Activated effector memory CD4-positive, alpha-beta T cell treated with Interleukin-2 at 50 U/mL for 16 hours (primary cell): Measurements from ENCODE around the gene CPLX3.

Source experiments
- DNase-seq: peaks from one replicate; pipeline ENCODE4 v3.0.0-alpha.2; 2020

The CPLX3 gene

DNA sequence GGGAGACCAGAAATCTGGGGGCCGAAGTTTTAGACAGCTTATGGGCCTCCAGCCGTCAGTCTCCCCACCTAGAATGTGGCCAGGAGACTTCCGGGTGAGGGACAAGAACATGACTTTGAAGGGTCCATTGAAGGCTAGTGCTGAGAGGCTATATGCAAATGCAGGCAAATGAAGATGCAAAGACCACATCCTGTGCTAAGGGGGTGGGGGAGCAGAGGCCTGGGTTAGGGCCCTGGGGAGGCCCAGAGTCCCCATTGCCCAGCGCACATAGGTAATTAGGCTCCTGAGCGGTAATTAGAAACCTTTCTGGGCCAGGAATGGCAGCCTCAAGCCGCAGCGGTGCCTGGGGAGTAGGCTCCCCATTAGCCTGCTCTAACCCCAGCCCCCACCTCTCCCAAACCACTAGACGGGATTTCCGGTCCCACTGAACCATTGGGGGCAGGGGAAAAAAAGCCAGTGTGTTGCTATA is 37.7 kb upstream of the CPLX3 start:
- DNase-seq: peak; percentile 54

DNA sequence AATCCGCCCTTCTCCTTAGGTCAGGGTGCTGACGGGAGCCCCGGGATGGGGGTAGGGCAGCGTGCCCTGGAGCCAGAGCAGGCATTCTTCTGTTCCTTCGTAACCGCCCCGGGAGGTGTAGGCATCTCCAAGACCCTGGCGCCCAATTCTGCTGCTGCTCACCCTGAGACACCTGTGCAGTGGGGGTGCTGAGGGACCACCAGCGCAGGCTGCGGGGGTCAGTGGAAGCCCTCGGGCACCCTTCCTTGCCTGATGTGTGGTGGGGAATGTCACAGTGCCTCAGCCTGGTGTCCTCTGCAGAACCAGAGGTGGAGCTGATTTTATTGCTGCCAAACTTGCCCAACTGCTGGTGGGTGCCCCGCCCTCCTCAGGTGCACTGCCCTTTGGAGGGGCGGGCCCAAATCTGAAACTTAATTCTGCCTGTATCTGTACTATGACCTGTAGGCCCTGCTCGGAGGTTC is 37.2 kb upstream of the CPLX3 start:
- no peak for DNase-seq

DNA sequence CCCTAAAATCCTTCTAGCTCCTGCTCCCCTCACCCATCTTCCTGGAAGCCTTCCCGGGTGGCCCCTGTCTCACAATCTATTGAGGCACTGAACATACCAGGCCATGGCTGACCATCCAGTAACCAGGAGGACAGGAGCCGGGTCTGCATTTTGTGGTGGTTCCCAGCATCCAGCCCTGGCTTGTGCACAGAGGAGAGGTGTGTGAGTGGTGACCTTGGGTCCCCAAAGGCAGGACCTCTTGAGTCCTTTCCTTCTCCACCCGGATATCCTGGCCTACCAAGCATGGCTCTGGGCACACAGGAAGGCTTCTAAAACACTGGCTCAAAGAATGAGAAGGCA is 36.7 kb upstream of the CPLX3 start:
- DNase-seq: no peak

DNA sequence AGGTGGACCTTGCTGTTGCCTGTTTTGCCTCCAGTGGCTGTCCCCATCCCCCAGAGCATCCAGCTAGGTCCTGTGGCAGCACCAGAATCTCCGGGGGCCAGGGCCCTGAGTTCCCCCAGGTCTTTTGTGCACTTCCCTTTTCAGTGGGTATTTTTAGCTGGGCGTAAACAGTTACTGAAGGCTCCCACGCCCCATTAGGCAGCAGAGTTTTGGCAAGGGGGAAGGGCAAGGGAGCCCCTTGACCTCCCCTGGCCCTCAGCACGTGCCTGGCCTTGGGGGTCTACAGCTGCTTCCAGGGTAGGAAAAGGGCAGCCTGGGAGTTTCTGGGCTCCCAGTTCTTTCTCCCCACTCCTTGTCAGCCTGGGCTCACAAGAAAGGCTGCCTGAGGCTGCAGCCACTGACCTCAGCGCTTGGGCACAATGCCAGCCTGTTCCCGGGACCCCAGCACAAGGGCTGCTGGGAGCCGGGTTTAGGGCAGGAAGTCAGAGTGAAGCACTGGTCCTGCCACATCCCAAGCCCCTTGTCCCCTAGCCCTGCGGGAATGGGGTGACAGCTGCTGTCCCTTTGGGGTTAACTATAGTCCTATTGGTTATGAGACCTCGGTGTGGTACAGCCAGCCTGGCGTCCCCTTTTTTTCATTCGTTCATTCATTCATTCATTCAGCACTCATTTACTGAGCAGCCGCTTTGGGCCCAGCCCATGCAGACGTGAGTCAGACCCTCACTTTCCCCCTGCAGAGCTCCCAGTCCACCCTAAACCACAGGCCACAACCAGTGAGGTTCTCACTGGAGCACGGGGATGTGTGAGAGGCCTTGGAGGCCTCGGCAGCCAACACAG is 36.1 kb upstream of the CPLX3 start:
- no peak for DNase-seq

DNA sequence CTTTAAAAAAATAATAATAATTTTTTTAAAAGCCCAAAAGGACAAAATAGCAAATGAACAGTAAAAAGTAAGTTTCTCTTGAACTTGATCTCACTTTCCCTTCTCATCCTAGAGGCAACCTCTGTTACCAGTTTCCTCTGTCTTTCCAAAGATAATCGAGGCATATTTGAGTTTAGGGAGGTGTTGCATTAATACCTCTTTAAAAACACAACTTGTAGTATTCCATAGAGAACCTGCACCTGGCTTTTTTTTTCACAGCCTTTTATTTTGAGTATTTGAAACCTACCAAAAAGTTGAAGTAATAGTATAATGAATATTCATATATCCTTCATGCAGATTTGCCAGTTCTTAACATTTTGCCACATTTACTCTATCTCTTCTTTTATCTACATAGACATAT is 35.4 kb upstream of the CPLX3 start:
- DNase-seq: no peak

DNA sequence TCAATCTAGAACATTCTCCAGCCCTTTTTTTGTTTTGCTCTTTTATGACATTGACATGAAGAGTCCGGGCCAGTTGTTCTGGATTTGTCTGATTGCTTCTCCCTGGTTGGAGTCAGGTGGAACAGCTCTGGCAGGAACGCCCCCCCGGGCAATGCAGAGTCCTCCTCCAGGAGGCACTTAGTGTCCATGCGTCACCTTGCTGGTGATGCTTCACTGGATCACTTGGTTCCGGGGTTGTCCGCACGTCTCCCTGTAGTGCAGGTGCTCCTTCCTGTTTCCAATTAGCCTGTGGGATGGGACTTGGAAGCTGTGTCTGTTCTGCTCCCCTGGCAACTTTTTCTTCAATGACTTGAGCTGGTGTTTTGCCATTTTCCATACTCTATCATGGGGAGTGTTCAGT is 34.8 kb upstream of the CPLX3 start:
- DNase-seq: no peak

DNA sequence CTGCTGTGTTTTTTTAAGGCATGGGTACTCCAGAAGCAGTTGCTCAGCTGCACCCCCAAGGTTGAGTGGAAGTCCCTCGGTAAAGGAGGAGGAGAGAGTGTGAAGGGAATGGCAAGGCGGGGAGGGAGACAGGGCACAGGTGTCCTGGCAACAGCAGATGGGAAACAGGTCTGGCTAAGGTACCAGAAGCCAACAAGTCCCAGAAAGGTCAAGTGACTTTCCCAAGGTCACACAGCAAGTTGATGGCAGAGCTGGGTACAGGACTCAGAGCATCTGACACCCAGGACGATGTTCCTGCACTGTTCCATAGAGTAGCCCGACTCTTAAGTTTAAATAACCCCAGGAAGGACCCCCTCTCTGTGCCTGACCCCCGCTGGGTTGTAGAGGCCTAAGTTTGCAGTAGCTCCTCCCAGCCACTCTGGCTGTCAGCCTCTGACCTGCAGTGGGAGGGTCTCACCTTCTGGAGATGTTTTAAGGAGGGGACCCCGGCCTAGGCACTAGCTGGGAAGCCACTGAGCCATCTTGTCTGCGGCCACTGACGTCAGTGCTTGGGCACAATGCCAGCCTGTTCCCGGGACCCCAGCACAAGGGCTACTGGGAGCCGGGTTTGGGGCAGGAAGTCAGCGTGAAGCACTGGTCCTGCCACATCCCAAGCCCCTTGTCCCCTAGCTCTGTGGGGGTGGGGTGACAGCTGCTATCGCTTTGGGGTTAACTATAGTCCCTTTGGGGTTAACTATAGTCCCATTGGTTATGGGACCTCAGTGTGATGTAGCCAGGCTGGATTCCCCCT is 34.0 kb upstream of the CPLX3 start:
- DNase-seq: no peak

DNA sequence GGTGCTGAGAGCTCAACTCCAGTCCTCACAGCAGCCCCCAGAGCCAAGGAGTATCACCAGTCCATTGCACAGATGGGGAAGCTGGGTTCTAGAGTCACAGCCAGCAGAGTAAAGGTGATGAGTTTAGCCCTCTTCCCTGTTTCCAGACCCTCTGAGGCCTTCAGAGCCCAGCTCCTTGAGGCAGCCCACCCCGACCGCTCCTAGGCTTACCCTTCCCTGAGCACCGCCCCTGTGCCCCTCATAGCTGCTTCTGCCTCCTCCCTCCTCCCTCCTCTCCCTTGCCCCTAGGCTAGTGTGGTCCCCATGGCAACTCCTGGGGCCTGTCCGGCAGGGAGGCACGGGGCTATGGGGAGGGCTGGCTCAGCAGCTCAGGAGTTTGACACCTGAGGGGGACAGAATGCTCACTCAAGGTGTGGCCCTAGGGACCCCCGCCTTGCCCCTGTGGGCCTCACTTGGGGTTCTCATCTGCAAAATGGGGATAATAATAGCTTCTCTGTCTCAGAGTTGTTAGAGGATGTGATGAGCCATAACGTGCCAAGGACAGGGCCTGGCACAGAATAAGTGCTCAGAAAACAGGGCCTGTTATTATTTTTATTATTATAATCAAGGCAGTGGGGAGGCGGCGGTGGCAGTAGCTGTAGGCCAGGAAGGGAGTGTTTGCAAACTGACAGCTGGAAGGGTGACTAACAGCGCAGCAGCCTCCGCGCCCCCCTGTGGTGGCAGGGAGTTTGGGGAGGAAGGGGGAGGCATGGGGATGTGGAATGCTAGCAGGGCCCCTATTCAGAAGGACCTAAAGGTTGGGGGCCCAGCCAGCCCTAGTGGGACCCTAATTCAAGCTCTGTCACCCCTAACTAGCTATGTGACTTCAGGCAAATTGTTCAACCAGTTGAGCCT is 33.0 kb upstream of the CPLX3 start:
- DNase-seq: peak; percentile 67

DNA sequence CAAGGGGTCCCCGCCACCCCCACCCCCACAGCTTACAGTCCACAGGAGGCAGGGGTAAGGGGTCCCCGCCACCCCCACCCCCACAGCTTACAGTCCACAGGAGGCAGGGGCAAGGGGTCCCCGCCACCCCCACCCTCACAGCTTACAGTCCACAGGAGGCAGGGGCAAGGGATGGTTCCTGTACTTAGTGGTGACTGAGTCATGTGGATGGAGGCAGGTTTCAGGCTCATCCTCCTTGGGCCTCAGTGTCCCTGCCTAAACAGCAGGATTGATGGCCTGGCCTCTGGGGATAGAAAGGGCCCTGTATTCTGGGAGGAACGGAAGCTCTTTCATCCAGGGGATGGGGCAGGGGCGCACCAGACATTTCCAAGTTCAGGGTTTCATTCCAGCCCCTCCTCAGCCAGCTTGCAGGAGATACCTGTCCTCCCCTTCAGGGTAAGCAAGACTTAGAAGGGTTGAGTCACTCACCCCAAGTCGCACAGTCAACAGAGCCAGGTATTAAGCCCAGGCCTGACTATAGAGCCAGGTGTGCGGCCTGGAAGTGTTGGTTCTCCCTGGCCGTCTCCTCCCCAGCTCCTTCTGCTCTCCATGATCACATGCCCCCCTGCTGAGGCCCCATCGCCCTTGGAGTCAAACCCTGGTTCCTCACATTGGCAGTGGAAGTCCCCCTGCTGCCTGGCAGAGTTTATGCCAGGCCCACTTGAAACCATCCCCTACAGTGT is 32.0 kb upstream of the CPLX3 start:
- DNase-seq: no peak

DNA sequence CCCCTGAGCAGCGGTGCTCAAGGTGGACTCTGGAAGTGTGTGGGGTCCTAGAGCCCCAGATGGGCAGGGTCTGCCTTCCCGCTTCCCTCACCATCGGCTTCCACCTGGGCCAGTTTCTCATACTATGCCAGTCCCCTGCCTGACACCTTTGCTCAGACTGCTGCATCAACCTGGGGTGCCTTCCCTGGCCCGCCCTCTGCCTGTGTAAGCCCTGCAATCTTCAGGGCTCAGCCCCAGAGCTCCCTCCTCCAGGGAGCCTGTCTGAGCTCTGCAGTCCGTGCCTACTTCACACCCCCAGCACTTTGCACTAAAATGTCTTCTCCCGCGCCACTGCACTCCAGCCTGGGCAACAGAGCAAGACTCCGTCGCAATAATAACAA is 31.5 kb upstream of the CPLX3 start:
- DNase-seq: no peak

DNA sequence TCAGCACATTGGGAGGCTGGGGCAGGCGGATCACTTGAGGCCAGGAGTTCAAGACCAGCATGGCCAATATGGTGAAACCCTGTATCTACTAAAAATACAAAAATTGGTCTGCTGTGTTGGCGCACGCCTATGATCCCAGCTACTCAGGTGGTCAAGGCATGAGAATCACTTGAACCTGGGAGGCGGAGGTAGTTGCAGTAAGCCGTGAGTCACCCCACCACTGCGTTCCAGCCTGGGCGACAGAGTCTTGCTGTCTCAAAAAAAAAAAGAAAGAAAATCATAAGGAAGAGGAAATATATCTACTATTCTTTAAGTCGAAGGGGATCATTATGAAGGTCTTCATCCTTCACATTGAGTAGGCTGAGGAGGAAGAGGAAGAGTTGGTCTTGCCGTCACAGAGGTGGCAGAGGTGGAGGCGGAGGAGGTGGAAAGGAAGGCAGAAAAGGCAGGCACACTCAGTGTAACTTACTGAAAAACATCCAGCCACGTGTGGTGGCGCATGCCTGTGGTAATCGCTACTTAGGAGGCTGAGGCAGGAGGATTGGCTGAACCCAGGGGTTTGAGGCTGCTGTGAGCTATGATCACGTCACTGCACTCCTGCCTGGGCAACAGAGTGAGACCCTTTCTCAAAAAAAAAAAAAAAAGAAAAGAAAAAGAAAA is 30.3 kb upstream of the CPLX3 start:
- DNase-seq: no peak

DNA sequence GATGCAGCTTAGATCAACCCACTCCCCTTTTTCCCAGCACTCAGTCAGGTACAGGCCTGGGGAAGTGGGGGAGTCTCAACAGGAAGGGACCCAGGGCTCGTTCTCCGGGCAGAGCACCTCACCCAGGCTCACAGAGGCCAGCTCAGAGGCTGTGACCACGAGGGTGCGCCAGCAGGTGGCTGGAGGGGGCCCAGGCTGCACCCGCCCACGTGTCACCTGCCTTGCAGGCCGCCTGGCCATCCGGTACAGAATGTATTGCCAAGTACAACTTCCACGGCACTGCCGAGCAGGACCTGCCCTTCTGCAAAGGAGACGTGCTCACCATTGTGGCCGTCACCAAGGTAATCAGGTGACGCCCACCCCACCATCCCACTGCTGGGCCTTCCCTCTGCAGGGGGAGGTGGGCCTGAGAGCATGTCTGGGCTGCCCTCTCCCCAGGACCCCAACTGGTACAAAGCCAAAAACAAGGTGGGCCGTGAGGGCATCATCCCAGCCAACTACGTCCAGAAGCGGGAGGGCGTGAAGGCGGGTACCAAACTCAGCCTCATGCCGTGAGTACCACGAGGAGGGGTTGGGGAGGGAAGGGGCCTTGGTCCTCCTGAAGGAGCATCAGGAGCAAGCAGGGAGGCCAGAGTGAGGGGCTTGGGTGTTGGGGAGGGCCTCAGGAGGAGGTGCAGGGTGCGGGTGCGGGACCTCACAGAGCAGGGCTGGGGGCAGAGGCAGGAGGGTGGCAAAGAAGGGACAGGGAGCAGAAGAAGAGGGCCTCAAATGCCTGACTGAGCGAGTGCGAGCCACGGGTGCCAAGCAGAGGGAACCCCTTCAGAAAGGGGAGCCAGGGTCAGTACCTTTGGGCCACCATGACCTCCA is 27.8 kb upstream of the CPLX3 start:
- DNase-seq: no peak

DNA sequence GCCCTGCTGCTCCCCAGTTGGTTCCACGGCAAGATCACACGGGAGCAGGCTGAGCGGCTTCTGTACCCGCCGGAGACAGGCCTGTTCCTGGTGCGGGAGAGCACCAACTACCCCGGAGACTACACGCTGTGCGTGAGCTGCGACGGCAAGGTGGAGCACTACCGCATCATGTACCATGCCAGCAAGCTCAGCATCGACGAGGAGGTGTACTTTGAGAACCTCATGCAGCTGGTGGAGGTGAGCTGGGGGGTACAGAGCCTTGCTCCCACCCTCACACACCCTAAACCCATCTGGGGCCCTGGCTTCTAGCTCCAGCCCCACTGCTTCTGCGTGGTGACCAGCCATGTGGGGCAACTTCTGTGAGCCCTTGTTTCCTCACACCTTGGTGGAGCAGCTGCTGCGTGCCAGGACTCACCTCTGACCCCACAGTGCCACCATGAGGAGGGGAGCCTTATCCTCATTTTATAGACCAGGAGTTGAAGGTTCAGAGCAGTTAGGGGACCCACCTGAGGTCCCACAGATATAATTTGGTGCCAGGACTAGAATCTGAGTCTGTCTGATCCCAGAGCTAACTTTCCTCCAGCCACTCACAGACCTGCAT is 27.1 kb upstream of the CPLX3 start:
- DNase-seq: no peak

DNA sequence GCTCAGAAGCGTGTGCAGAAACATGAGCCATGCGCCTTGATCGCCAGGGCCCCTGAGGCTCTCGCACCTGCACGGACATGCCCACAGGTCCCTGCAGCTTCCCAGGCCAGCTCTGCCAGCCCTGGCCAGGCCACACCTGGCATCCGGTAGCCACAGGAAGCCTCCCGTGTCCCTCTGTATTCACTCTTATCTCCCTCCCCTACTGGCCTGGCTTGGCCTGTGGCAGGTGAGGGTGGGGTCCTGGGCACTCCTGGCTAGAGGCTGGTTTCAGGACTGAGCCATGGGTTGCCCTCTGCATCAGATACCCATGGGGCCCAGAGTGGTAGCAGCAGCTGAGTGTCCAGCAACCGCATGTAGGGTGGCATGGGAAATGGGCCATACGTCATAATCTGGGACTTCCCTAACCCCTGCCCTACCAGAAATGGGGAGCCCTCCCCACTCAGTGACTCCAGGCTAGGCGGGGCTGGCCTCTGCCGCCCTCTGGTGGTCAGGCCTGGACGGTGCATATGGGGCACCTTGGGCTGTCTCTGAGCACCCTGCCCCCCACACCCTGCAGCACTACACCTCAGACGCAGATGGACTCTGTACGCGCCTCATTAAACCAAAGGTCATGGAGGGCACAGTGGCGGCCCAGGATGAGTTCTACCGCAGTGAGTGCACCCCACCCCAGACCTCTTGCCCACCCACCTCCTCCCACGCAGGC is 26.4 kb upstream of the CPLX3 start:
- peak; percentile 76 for DNase-seq

DNA sequence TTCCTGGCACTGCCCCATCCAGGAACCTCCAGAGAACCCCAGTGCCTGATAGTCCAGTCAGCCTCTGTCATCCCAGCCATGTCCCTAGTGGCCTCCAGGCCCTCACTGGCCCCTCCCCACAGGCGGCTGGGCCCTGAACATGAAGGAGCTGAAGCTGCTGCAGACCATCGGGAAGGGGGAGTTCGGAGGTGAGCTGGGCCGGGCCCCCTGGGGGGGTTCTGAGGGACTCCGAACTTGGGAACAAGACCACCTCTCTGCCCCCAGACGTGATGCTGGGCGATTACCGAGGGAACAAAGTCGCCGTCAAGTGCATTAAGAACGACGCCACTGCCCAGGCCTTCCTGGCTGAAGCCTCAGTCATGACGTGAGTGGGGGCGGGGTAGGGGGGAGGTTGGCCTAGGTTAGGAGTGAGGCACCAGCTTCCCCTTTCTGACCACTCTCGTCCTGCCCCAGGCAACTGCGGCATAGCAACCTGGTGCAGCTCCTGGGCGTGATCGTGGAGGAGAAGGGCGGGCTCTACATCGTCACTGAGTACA is 25.8 kb upstream of the CPLX3 start:
- no peak for DNase-seq

DNA sequence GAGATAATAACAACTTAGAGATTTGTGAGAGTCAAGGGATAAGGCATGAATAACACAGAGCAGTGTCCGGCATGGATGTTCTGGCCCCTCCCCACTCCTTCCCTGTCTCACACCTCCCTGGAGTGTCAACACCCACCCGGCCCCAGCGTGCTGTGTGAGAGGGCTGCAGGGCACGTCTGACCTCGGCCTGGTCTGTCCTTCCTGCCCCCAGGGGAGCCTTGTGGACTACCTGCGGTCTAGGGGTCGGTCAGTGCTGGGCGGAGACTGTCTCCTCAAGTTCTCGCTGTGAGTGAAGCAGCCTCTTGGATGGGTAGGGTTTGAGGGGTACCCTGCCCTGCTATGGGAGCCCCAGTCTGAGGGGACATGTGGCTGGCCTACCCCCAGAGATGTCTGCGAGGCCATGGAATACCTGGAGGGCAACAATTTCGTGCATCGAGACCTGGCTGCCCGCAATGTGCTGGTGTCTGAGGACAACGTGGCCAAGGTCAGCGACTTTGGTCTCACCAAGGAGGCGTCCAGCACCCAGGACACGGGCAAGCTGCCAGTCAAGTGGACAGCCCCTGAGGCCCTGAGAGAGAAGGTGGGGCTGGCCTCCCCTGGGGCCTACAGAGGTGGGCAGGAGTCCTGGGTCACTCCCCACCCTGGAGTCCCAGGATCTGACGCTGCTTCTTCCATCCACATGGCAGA is 25.0 kb upstream of the CPLX3 start:
- no peak for DNase-seq

DNA sequence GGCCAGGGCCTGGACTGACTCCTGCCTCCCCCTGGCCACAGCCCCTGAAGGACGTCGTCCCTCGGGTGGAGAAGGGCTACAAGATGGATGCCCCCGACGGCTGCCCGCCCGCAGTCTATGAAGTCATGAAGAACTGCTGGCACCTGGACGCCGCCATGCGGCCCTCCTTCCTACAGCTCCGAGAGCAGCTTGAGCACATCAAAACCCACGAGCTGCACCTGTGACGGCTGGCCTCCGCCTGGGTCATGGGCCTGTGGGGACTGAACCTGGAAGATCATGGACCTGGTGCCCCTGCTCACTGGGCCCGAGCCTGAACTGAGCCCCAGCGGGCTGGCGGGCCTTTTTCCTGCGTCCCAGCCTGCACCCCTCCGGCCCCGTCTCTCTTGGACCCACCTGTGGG is 24.1 kb upstream of the CPLX3 start:
- DNase-seq: no peak

DNA sequence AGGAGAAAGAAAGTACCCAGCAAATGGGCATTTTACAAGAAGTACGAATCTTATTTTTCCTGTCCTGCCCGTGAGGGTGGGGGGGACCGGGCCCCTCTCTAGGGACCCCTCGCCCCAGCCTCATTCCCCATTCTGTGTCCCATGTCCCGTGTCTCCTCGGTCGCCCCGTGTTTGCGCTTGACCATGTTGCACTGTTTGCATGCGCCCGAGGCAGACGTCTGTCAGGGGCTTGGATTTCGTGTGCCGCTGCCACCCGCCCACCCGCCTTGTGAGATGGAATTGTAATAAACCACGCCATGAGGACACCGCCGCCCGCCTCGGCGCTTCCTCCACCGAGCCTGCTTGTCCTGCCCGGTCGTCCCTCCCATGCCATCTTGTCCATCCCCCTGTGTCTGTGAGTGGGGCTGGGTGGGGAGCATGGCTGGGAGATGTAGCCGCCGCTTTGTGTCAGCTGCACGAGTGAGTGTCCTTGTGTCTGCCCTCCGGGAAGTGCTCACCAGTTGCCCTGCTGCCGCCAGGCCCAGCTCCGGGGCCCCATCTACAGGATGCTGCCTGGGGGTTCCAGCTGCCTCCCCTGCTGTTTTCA is 23.5 kb upstream of the CPLX3 start:
- DNase-seq: no peak

DNA sequence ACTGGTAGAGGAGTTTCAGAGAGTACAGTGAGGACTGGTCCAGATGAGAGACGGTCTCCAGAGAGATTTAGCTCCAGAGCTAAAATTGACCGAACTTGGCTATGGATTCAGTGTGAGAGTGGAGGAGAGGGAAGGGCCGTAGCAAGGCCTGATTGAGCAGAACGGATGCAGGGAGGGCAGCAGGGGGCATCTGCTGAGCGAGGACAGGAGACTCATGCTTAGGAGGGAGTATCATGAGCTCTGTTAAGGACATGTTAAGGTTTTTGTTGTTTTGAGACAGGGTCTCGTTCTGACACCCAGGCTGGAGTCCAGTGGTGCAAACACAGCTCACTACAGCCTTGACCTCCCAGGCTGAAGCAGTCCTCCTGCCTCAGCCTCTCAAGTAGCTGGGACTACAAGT is 21.5 kb upstream of the CPLX3 start:
- DNase-seq: no peak
